NCI-H2227 (cell line): ENCODE results near the gene MGAT3.

Source experiments
- DNase-seq: peaks from one replicate; lab custom pipeline; 2025; ENCODE audit not compliant: unreplicated experiment; lab: John Stamatoyannopoulos, UW

Gene MGAT3

DNA sequence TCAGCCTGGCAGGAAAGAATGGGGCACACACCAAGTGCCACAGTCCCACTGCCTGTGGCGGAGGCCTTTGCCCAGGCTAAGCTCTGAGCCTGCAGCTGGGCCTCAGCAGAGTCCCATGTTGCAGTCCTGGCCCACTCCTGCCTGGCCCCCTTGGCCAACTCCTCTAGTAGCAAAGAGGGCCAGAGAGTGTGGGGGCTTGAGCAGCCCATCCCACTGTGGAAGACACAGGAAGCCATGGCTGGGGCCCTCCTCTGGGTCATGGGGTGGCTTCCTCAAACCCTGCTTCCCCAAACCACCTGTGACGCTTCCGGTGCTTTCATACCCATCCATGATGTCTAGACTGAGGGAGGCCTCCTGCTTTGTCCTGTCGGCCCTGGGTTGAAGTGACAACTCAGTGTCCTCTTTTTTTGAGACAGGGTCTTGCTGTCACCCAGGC is 69.9 kb downstream of the MGAT3 start:
- DNase-seq, result no peak

DNA sequence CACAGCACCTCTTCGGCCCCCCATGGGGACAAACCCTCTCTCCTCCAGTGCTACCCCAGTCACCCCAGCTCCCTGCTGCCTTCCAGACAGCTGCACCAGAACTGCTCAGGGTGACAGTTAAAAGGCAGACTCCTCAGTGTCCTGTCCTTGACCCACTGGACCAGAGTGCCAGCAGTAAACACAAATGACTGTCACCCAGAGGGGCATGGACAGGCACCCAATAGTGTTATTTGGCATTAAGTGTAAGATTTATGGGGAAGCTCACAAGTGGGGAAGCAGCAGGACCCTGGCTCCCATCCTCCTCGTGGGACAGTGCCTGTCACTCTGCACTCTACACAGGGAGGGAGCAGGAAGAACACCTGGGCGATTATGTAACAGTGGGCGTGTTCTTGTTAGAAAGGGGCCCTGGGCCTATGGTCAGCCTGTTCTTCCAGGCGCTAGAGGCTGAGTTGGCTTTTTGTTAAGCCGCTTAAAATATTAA is 70.7 kb downstream of the MGAT3 start:
- DNase-seq, result peak; percentile 23

DNA sequence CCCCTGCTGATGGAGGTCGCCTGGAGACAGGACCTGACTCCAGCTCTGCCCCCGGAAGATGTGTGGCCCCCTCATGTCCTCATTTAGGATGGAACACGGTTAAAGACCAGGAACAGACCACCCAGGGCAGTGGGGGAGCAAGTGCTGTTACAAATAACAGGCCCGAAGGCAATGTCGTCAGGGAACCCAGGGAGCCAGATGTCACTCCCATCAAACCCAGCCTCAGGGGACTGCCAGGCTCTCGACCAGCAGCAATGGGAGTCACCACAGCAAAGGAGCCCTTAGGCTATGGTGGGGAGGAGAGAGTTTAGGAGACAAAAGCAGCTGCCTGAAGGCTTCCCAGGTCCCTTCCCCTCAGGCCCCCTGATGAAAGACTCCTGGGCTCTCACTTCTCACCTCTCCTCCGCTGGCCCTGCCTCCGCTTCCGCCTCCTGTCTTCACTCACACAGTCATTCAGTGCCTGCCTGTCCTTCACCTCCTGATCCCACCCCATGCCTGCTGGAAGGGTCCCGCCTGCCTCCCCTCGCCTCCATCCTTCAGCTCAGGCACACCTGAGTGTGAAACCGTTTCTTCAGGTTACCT is 71.4 kb downstream of the MGAT3 start:
- no peak for DNase-seq

DNA sequence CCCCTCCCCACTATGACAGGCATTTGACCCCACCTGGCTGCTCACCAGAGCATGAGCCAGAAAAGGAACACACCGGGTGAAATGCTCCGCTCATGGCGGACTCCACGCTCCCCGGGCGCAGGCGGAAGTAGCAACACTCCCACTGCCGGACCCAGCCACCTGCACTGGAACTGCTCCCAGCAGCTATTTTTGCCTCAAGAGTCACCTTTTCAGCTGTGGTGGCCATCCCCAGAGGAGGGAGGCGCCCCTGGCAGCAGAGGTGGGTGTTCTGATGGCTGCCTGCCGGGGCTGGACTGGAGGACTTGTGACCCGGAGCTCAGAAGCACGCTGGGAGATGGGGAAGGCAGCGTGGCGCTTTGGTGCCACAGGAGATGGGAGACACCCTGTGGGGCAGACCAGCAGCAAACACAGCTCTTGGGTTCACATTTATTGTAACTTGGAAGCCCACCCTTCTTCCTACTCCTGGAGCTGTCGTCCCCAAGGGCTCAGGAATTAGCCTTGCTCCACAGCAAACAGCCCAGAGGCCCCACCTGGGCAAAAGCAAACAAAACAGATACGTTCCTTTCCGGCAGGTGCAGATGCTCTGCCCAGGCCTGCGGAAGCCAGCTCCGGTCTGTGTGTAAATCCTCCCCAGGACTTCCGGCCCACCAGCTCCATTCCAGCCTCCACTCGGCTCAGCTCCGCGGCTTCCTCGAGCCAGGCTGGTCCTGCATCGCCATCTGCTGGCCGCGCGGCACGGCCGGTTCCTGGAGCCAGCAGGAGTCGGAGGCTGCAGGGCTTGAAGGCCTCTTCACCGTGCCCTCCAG is 72.1 kb downstream of the MGAT3 start:
- DNase-seq, result peak; percentile 90

DNA sequence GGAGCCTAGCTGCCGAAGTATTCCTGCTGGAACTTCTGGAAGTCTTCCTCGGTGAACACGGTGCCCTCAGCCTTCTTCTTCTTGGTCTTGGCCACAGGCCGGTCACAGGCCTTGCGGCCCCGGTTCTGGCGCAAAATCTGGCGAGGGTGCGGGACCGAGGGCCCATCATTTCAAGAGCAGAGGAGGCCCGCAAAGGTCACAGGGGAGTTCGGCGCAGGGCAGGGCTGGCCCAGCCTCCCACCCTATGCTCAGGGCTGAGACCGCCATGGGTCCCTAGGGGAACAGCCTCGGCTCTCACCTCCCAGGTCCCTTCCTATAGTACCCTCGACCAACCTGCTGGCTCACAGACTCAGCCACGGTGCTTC is 72.7 kb downstream of the MGAT3 start:
- no peak for DNase-seq

DNA sequence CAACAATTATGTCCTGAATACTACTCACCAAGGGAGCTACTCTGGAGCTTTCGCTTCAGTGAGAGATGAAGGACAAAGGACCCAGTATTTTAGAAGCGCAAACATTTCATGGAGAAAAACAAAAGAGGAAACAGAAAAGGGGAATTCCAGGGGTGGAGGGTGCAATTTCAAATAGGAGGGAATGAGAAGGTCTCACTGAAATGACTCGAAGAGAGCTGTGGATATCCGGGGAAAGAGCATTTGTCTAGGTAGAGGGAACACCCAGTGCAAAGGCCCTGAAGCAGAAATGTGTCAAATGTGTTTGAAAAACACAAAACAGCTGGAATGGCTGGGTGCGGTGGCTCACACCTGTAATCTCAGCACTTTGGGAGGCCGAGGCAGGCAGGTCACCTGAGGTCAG is 73.3 kb downstream of the MGAT3 start:
- DNase-seq, result no peak

DNA sequence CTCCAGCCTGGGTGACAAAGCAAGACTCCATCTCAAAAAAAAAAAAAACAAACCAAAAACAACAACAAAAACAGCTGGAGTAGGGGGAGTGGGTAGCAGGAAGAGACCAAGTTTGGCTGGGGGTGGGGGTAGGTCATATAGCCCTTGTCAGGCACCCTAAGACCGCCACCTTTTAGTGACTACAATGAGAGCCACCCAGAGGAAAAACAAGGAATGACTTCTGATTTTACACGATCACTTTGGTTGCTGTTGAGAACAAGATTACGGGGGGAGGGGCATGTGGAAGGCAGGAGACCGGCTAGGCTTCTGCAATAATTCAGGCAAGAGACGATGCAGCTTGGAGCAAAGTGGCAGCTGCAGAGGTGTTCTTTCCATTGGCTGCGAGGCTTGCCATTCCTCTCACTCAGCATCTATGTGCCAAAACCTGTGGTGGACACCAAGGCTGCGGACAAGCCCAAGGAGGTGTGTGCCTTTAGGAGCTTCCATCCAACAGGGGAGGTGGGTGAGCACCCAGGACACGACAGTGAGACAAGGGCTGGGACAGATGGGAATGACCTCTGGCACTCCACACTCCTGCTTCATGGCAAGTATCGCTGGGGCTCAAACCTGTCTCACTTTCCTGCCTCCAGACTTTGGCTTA is 74.0 kb downstream of the MGAT3 start:
- peak; percentile 69 for DNase-seq

DNA sequence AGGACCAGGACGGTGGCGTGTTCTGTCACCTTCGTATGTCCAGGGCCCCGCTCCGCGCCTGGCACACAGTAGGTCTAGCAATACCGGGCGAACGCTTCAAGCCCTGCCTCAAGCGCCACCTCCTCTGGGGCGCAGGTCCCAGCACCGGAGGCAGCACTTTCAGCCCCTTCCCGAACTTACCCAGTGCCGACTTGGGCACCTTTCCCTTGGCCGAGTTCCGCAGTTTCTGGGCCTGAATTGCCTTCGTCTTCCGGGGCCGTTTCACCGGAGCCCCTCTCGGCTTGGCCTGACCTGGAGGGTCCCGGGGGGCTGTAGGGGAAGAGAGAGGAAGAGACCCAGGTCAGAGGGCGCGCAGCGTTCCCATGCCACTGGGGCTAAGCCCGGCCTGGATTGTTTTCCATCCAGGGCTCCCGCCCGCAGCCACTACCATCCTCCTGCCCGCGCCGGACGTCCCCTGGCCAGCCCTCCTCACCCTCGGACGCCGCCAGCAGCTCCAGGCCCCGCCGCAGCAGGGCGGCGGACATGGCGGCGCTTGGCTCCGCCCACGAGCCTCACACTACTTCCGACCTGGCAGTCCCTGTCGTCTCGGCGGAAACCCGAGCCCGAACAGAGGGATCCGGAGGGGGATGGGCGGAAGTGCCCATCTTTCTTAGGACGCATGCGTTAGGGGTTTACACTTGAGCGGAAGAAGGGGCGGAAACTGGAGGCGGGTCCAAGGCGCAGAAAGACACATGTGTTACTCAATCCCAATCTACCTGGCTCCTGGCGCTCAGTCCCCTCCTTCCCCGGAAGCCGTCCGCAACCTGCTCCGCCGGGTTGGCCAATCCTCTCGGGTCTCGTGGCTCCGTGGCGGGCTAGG is 75.6 kb downstream of the MGAT3 start, which contains the start of gene RPS19BP1:
Gene RPS19BP1 (minus strand): TSS at position 534 of the 859 bp plus-strand sequence. CDS start 10 bp downstream, at position 524.
- peak; percentile 98 for DNase-seq

DNA sequence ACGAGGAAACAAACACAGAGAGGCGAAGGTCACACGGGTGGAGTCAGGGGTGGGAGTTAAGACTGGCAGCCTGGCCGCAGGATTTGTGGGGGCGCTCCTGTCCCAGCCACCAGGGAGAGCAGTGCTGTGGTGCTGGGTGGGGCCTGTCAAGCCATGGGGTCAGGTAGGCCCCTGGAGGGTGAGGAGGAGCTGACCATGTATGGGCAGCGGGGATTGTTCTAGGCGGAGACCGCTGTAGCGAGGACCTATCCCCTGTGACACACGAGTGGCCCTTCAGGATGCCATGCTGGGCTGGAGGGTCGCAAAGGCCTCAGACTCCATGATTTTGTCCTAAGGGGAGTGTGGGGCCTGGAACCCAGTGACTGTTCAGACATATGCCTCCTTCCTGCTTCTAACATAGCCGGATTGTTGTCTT is 77.3 kb downstream of the MGAT3 start:
- DNase-seq, result no peak

DNA sequence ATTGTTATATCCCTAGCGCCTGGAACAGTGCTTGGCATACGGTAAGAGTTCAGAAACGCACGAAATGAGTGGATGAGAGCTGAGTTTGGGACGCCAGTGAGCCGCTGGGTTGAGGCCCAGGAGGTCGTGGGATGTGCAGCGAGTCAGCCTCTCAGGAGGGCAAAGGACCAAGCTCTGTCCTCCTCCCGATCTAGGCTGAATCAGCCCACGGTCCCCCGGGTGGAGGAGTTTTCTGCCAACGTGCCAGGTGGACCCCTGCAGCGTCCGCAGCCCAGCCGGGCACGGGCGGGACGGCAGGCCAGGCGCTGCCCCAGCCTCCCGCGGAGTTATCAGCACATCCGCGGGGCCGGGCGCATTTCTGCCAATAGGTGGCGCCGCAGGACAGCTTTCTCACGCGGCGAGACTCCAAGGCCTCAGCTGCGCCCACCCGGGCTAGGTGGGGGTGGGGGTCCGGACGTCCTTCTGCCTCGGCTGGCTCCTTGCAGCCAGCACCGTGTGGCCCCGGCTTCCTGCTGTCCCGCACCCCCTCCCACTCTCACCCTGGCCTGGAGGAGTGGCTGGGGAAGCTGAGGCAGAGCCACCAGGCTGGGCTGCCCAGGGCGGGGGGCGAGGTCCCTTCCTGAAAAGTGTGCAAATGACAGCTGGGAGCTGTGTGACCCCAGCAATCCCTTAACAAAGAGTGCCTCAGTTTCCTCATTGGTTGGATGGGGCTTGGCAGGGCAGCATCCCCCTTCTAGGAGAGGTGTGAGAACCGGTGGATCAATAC is 78.0 kb downstream of the MGAT3 start:
- DNase-seq, result peak; percentile 85

DNA sequence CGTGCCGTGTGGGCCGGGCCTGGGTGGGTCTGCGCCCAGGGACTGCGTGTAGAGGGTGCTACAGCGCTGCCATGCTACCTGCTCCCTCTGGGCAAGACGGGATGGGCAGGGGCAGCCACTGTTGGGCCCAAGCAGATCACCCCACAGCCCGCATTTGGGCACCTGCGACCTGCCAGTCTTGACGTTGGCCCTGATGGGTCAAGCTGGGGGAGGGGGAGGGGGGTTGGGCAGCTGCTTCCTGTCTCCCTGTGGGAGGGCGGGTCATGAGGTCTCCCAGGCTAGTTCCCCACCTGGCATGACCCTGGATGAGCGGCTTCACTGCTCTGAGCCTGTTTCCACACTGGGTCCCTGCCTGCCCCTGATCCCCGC is 78.5 kb downstream of the MGAT3 start:
- no peak for DNase-seq

DNA sequence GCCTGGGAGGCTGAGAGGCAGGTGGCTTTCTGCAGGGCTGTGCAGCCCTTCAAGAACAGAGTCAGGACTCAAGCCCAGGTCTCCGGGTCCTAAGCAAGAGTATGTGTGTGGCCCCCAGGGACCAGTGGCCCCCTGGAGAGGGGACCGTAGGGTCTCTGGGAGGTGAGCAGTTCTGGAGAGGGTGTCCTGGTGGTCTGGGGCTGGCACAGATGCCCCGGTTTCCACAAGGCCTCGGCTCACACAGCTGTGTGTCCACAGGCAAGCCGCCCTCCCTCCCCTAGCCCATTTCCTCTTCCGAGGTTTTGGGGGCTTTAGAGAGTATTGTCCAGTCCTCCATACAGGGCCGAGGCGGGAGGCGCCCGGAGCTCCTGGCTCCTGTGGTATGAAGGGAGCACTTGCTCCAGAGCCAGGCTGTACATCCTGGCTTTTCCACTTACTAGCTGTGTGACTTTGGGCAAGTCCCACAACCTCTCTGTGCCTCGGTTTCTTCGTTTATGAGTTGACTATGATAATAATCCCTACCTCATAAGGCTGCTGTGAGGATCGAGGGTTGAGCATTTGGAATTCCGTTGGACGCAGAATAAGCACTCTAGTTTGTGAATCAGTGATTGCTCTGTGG is 79.1 kb downstream of the MGAT3 start:
- no peak for DNase-seq

DNA sequence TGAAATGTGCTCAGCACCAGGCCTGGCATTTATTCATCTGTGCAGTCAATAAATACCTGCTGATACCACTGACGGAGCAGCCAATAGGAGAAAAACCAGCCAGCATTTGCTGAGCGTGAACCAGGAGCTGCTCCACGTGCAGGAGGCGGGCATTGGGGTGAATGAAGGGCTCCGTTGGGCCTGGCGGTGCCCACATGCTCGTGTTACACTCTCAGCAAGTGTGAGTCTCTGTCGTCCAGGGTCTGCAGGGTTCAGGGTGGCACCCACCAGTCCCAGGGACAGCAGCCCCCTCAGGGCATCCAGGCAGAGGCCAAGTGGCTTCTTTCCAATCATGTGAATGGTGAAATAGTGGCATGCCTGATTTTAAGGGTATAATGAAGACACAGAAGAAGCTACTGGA is 79.9 kb downstream of the MGAT3 start:
- DNase-seq, result no peak

DNA sequence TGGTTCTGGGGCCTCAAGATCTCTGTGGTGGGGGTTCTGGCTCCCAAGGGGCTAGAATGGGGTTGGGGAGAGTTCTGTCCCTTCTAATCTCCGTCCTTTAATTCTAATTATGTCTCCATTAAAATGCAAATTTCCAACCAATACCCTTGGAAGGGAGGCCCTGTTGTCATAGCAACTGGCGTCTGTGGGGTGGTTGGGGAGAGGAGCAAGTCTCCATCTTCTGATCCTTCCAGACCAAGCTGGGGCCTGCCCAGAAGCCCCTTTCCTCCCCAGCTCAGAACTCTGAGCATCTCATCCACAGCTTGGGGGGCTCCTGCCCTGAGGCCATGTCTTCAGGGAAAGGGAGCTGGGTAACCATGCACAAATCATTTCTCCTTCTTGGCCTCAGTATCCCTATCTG is 81.2 kb downstream of the MGAT3 start:
- DNase-seq, result no peak
